ACC112 (cell line): Measurements from ENCODE around the gene TMEM150C.

Experiments used
- H2AFZ ChIP-seq: fragments of 200-600 bp; sonication (generic); one replicate; pipeline ENCODE4 v1.6.0; 2017; ENCODE audit warnings: antibody characterized with exemption, low read length; ENCODE audit not compliant: unreplicated experiment
- H3K27ac ChIP-seq: fragments of 200-600 bp; sonication (generic); 2 replicates; pipeline ENCODE4 v1.5.1; 2014; ENCODE audit warnings: low read depth, mild to moderate bottlenecking, antibody characterized with exemption, low read length, moderate library complexity
- H3K27me3 ChIP-seq: fragments of 200-600 bp; sonication (generic); 2 replicates; pipeline ENCODE4 v1.6.1; 2014; ENCODE audit warnings: mild to moderate bottlenecking, antibody characterized with exemption, low read length, moderate library complexity, mixed read lengths; ENCODE audit not compliant: insufficient read depth
- H3K36me3 ChIP-seq: fragments of 200-600 bp; sonication (generic); 2 replicates; pipeline ENCODE4 v1.6.1; 2016; ENCODE audit warnings: mild to moderate bottlenecking, antibody characterized with exemption, low read length, moderate library complexity, mixed read lengths; ENCODE audit not compliant: insufficient read depth
- H3K4me1 ChIP-seq: fragments of 200-600 bp; sonication (generic); one replicate; pipeline ENCODE4 v1.6.1; 2016; ENCODE audit warnings: low read length, mixed read lengths; ENCODE audit not compliant: insufficient read depth, unreplicated experiment, control insufficient read depth
- H3K4me3 ChIP-seq: fragments of 200-600 bp; sonication (generic); 2 replicates; pipeline ENCODE4 v1.5.1; 2014; ENCODE audit warnings: mild to moderate bottlenecking, low read depth, low read length
- H3K79me2 ChIP-seq: fragments of 200-600 bp; sonication (generic); one replicate; pipeline ENCODE4 v1.6.0; 2016; ENCODE audit warnings: low read length; ENCODE audit not compliant: control insufficient read depth, unreplicated experiment, insufficient read depth

TMEM150C gene

DNA sequence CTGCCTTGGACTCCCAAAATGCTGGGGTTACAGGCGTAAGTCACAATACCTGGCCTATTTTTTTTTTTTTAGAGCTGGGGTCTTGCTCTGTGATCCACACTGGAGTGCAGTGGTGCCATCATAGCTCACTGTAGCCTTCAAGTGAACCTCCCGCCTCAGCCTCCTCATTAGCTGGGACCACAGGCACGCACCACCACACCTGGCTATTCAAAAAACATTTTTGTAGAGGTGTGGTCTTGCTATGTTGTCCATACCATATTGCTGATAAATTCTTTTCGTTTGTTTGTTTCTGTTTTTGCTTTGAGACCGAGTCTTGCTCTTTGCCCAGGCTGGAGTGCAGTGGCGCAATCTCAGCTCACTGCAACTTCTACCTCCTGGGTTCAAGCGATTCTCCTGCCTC lies 109.8 kb downstream of the TMEM150C start:
- Histone ChIP-seq H3K4me1 (no peaks in the 10 kb centered on the region), H3K27ac (no peak overlapping the region), H3K4me3 (no peak overlapping the region), H3K36me3 (peaks cover 28% of the 10 kb centered on the region), H3K79me2 (peaks cover 17% of the 10 kb centered on the region), H2AFZ (no peak overlapping the region), H3K27me3 (no peaks in the 10 kb centered on the region)

DNA sequence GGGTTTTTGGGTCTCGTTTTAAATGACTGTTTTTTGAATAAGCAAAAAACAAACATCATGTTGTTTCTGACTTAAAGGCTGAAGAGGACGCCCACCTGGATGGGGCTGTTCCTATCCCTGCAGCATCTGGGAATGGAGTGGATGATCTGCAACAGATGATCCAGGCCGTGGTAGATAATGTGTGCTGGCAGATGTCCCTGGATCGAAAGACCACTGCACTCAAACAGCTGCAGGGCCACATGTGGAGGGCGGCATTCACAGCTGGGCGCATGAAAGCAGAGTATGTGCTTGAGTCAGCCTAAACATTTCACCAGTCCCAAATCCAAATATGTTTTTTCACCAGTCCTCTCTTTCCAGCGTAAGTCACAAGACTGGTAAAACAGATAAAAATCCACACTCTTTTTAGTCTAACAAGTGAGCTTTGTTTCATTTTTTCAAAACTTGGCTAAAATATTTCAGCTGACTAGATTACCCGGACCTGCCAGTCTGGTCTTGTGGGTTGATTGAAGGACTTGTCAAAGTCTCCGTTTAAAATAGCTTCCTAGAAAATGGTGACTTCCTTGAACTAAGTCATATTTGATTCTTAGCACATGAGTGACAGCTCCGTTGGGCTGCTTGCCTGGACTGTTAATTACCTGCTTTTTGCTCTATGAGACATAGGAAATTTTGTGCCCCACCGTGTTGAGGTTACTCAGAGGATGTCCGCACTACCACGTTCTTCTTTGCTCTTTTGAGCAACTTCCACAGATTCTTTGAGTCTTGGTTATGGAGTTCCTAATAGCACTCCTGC lies 110.6 kb downstream of the TMEM150C start:
- peaks cover 20% of the 10 kb centered on the region for H3K36me3 ChIP-seq
- peaks cover 18% of the 10 kb centered on the region for H3K79me2 ChIP-seq
- no peak overlapping the region for H2AFZ ChIP-seq
- no peak overlapping the region for H3K4me3 ChIP-seq
- no peaks in the 10 kb centered on the region for H3K4me1 ChIP-seq
- H3K27ac ChIP-seq = no peak overlapping the region
- H3K27me3 ChIP-seq = no peaks in the 10 kb centered on the region

DNA sequence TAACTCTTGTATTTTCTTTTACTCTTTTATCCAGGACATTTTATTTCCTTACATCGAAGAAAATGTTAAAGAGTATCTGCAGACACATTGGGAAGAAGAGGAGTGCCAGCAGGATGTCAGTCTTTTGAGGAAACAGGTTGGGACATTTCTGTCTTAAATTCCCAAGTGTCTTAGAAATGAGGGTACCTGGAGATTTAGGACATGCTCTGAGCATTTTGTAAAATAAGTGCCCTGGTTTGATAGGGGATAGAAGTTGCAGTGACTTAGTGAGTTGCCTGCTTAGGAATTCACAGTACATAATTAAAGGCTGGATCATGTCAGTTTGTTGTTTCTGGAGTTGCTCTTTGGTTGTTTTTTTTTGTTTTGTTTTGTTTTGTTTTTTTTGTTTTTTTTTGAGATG lies 113.9 kb downstream of the TMEM150C start:
- no peak overlapping the region for H3K27ac ChIP-seq
- H3K4me3 ChIP-seq = no peak overlapping the region
- H3K79me2 ChIP-seq = peaks cover 32% of the 10 kb centered on the region
- peaks cover 14% of the 10 kb centered on the region; the same call in 1 of the 2 replicates for H3K36me3 ChIP-seq
- H2AFZ ChIP-seq = no peak overlapping the region
- H3K4me1 ChIP-seq = no peaks in the 10 kb centered on the region
- H3K27me3 ChIP-seq = no peaks in the 10 kb centered on the region

DNA sequence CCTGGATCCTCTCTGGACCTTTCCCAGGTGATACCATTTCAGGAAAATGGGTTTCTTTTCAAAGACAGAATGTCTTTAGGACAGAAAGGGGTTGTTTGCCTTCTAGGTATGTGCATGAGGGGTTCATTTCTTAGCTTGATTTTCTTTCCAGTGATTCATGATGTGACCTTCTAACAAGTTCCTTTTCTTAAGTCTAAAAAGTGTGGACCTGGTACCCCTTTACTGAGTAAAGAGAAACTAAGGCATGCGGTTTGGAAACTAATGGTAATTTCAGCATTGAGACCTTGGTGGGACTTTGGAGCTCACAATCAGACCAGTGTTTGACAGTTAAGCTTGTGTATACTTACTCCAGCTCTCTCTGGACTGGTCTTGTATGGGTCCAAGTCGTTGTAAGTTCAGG lies 122.7 kb downstream of the TMEM150C start:
- Histone ChIP-seq H3K4me3 (no peak overlapping the region), H3K27me3 (no peaks in the 10 kb centered on the region), H3K36me3 (peaks cover 6% of the 10 kb centered on the region; the same call in 1 of the 2 replicates), H3K4me1 (peaks cover 3% of the 10 kb centered on the region), H3K27ac (no peak overlapping the region), H3K79me2 (peaks cover 76% of the 10 kb centered on the region), H2AFZ (no peak overlapping the region)

DNA sequence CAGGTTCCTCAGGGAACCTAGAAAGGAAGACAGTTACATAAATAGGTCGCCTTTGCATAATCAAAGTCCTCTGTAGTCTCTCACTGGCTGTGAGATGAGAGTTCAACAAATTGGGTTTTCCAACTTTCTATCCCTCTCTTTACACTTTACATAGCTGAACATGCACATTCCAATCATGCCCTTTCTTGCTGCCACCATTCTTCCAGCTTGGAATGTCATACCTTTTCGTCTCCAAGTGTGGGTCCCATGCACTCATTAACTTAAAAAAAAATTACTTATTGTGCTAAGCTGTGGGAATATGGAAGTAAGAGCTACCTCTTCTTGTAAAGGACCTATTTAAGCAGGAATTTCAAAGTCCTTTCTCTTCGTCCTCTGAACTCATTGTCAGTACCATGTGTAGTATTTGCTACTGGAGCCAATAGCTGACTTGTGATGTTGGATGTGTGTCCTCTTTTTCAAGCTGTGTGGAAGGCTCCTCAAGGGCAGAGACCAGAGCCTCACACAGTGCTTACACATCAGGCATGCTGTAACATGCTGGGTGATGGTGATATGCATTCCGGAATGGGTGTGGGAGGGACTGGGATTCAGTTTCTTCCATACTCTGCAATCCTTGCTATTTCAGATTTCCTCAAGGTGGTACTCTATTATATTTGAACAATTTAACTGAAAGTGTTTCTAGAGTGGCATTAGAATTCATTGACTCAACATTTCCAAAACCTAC lies 124.3 kb downstream of the TMEM150C start:
- Histone ChIP-seq H3K79me2 (peaks cover 85% of the 10 kb centered on the region), H3K36me3 (peaks cover 6% of the 10 kb centered on the region)

DNA sequence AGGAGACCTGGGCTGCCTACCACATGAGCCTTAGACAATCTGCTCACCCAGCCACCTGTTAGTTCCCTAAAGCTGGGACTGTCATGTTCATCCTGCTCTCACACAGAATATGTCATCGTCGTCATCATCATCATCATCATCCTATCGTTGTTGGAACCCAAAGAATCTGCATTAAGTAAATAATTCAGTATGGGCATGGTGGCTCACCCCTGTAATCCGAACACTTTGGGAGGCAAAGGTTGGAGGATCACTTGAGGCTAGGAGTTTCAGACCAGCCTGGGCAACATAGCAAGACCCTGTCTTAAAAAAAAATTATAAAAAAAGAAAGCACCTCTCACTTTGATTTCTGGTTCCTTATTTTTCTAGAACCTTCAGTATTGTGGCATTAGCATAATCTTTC lies 125.0 kb downstream of the TMEM150C start:
- Histone ChIP-seq H2AFZ (no peak overlapping the region), H3K4me1 (peaks cover 12% of the 10 kb centered on the region), H3K27ac (no peak overlapping the region), H3K27me3 (no peaks in the 10 kb centered on the region), H3K79me2 (peaks cover 84% of the 10 kb centered on the region), H3K36me3 (peaks cover 6% of the 10 kb centered on the region), H3K4me3 (no peak overlapping the region)

More for the DNA sequence above, 124.3 kb downstream of the TMEM150C start:
- H2AFZ ChIP-seq = no peak overlapping the region
- no peak overlapping the region for H3K4me3 ChIP-seq
- H3K27ac ChIP-seq = no peak overlapping the region
- H3K27me3 ChIP-seq = no peaks in the 10 kb centered on the region
- peaks cover 8% of the 10 kb centered on the region for H3K4me1 ChIP-seq

DNA sequence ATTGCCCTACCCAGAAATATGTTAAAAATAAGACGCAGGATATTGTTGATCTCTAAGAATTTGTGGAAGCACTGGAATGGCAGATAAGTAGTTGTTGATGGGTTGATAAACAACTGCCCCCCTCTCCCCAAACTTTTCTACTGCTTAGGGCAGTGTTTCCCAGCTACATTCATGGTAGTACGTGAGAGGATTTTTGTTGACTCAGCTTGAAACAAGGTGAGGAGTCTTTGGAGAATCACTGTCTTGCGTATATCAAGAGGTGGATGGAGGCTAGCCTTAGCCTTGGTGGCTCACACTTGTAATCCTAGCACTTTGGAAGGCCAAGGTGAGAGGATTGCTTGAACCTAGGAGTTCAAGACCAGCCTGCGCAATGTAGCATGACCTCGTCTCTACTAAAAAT lies 125.7 kb downstream of the TMEM150C start:
- Histone ChIP-seq H3K79me2 (peaks cover 87% of the 10 kb centered on the region), H3K27ac (no peak overlapping the region), H3K36me3 (peaks cover 6% of the 10 kb centered on the region), H3K27me3 (no peaks in the 10 kb centered on the region), H3K4me1 (peaks cover 14% of the 10 kb centered on the region), H3K4me3 (no peak overlapping the region), H2AFZ (no peak overlapping the region)

DNA sequence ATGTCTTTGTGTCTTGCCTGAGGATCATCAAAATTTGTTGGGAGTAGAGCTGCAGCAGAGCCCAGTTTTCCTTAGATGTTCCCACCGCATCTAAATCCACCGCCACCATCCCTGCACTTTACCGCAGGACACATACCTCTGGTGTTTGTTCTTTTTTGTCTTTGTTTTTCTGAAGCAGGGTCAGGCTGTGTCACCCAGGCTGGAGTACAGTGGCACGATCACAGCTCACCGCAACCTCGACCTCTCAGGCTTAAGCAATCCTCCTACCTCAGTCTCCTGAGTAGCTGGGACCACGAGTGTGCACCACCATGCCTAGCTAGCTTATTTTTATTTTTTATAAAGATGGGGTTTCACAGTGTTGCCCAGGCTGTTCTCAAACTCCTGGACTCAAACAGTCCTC lies 126.8 kb downstream of the TMEM150C start:
- H3K79me2 ChIP-seq = peaks cover 81% of the 10 kb centered on the region
- peaks cover 6% of the 10 kb centered on the region for H3K36me3 ChIP-seq
- no peaks in the 10 kb centered on the region for H3K27me3 ChIP-seq
- peaks cover 14% of the 10 kb centered on the region for H3K4me1 ChIP-seq
- H2AFZ ChIP-seq = no peak overlapping the region
- no peak overlapping the region for H3K27ac ChIP-seq
- no peak overlapping the region for H3K4me3 ChIP-seq

DNA sequence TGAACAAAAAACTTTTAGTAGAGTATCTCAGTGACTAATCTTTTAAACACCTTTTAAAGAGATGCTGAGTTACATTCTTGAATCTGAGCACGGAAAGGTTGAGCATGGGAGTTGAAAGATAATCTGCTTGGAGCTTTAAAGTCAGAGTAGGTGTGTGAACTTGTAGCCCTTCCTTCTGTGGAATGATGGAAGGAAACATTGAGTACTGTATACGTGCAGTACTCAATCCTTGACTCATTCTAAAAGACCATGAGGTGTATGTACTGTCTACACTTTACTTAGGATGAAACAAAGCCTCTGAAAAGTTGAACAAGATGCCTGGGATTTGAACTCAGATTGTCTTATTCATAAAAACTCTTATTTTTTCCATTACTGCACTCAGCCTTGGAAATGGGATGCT lies 128.0 kb downstream of the TMEM150C start:
- Histone ChIP-seq H3K27me3 (no peaks in the 10 kb centered on the region), H3K27ac (no peak overlapping the region), H3K4me3 (no peak overlapping the region), H3K79me2 (peaks cover 75% of the 10 kb centered on the region), H3K36me3 (peaks cover 1% of the 10 kb centered on the region), H2AFZ (no peak overlapping the region), H3K4me1 (peaks cover 14% of the 10 kb centered on the region)
